Peyer's patch (tissue), 4 donors: ENCODE results near the gene FOXN4.

ENCODE experiments used
- POLR2A ChIP-seq, 2 donors: fragments of 450-650 bp; IDR thresholded peaks; one replicate each; pipeline ENCODE4 v1.5.1; 2017; ENCODE audit warnings: antibody characterized with exemption in 2 of 2, mild to moderate bottlenecking in 2 of 2, moderate library complexity in 2 of 2
- TF ChIP-seq, protein P1 (sequence below), 6 experiments: fragments of 450-650 bp in 4 of 6; fragments of 200-600 bp in 2 of 6; sonication (generic) in 1 of 6; IDR thresholded peaks; one replicate each; pipeline ENCODE4 v1.5.1; 2017 to 2019; ENCODE audit warnings: antibody characterized with exemption in 6 of 6, mild to moderate bottlenecking in 3 of 6, moderate library complexity in 1 of 6

DNA sequence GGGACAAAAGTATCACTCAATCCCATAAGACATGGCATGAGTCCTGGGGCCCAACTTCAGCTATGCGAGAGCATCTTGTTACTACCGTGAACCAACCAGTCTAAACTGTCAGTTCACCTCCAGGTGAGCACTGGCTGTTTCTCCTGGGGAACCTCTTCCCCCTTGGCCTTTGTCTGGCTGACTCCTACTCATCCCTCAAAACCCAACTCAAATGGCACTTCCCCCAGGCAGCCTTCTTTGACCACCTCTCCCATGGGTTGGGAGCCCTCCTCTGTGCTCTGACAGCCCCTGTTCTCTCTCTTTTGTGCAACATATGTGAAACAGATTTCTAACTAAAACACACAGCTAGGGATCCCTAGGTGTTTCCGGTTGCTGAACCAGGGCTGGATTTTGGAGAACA, 37.7 kb downstream of the FOXN4 start:
- TF ChIP-seq, protein P1, sequence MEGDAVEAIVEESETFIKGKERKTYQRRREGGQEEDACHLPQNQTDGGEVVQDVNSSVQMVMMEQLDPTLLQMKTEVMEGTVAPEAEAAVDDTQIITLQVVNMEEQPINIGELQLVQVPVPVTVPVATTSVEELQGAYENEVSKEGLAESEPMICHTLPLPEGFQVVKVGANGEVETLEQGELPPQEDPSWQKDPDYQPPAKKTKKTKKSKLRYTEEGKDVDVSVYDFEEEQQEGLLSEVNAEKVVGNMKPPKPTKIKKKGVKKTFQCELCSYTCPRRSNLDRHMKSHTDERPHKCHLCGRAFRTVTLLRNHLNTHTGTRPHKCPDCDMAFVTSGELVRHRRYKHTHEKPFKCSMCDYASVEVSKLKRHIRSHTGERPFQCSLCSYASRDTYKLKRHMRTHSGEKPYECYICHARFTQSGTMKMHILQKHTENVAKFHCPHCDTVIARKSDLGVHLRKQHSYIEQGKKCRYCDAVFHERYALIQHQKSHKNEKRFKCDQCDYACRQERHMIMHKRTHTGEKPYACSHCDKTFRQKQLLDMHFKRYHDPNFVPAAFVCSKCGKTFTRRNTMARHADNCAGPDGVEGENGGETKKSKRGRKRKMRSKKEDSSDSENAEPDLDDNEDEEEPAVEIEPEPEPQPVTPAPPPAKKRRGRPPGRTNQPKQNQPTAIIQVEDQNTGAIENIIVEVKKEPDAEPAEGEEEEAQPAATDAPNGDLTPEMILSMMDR (IDR thresholded peaks at IDR 0.05) = no peak
- TF ChIP-seq POLR2A (IDR thresholded peaks at IDR 0.05) = no peak
